HEK293 (cell line): ENCODE measurements around the gene SLC31A1.

ENCODE experiments used
- CTCF ChIA-PET: fragments of 350-600 bp; formaldehyde crosslinking; extraction: SDS; loops from one replicate; lab custom pipeline; 2021; ENCODE audit warnings: antibody characterized with exemption; lab: Yijun Ruan, JAX
- POLR2A ChIA-PET: fragments of 300-600 bp; formaldehyde crosslinking; extraction: SDS; loops from one replicate; lab custom pipeline; 2020; ENCODE audit warnings: antibody characterized with exemption, inconsistent platforms; lab: Yijun Ruan, JAX
- H3K27ac ChIP-seq: fragments of 200-500 bp; sonication (Bioruptor generic); 2 replicates; pipeline ENCODE4 v1.5.1; 2014; ENCODE audit warnings: low read depth, low read length, control low read depth, inconsistent platforms; ENCODE audit errors: extremely low read depth
- H3K36me3 ChIP-seq, 2 experiments: fragments of 200-500 bp in 1 of 2; sonication (Bioruptor generic) in 1 of 2; 1 replicate in 1 of 2; 2 replicates in 1 of 2; pipeline ENCODE4 v1.5.1; 2014 to 2017; ENCODE audit warnings: inconsistent platforms in 2 of 2, low read length in 2 of 2; ENCODE audit not compliant: control insufficient read depth in 2 of 2, insufficient read depth in 1 of 2
- H3K4me1 ChIP-seq: fragments of 200-500 bp; sonication (Bioruptor generic); 2 replicates; pipeline ENCODE4 v1.5.1; 2014; ENCODE audit warnings: mild to moderate bottlenecking, low read length, inconsistent platforms; ENCODE audit not compliant: control insufficient read depth, insufficient read depth
- H3K4me3 ChIP-seq: 2 replicates; pipeline ENCODE4 v1.5.1; 2011; ENCODE audit warnings: low read depth, mild to moderate bottlenecking, control low read depth, low read length, moderate library complexity
- H3K9me3 ChIP-seq: fragments of 200-500 bp; sonication (Bioruptor generic); 2 replicates; pipeline ENCODE4 v1.5.1; 2014; ENCODE audit warnings: low read depth, low read length, inconsistent platforms; ENCODE audit not compliant: control insufficient read depth, insufficient read depth
- GLIS1 ChIP-seq: fragments of 450-650 bp; formaldehyde crosslinking; IDR thresholded peaks from 2 replicates; pipeline ENCODE4 v1.5.1; 2016; ENCODE audit warnings: missing biosample characterization, missing genetic modification characterization
- PATZ1 ChIP-seq: fragments of 450-650 bp; formaldehyde crosslinking; IDR thresholded peaks from 2 replicates; pipeline ENCODE4 v1.5.1; 2016; ENCODE audit warnings: missing biosample characterization, missing genetic modification characterization
- TCF7L2 ChIP-seq: IDR thresholded peaks from 2 replicates; pipeline ENCODE4 v1.6.1; 2011; ENCODE audit warnings: low read depth, mild to moderate bottlenecking, inconsistent platforms, low read length, moderate library complexity, borderline replicate concordance
- TRIM28 ChIP-seq: IDR thresholded peaks from 2 replicates; pipeline ENCODE4 v1.6.1; 2011; ENCODE audit warnings: low read length, control low read depth, borderline replicate concordance
- ZBTB17 ChIP-seq: fragments of 450-650 bp; formaldehyde crosslinking; IDR thresholded peaks from 2 replicates; pipeline ENCODE4 v1.5.1; 2016; ENCODE audit warnings: missing biosample characterization, missing genetic modification characterization
- ZBTB21 ChIP-seq: fragments of 450-650 bp; formaldehyde crosslinking; IDR thresholded peaks from 2 replicates; pipeline ENCODE4 v1.5.1; 2017; ENCODE audit warnings: missing biosample characterization, missing genetic modification characterization
- ZNF112 ChIP-seq: fragments of 450-650 bp; formaldehyde crosslinking; IDR thresholded peaks from 2 replicates; pipeline ENCODE4 v1.5.0; 2017; ENCODE audit warnings: missing biosample characterization, missing genetic modification characterization
- ZNF211 ChIP-seq: fragments of 450-650 bp; formaldehyde crosslinking; IDR thresholded peaks from 2 replicates; pipeline ENCODE4 v1.5.1; 2016; ENCODE audit warnings: low read depth, missing biosample characterization, missing genetic modification characterization
- ZNF514 ChIP-seq: fragments of 450-650 bp; formaldehyde crosslinking; IDR thresholded peaks from 2 replicates; pipeline ENCODE4 v1.5.1; 2016; ENCODE audit warnings: missing biosample characterization, missing genetic modification characterization
- ZNF571 ChIP-seq: fragments of 450-650 bp; formaldehyde crosslinking; IDR thresholded peaks from 2 replicates; pipeline ENCODE4 v1.5.0; 2017; ENCODE audit warnings: missing biosample characterization, missing genetic modification characterization
- ZNF623 ChIP-seq: fragments of 450-650 bp; formaldehyde crosslinking; IDR thresholded peaks from 2 replicates; pipeline ENCODE4 v1.5.1; 2016; ENCODE audit warnings: missing biosample characterization, missing genetic modification characterization
- ZNF626 ChIP-seq: fragments of 450-650 bp; sonication (Bioruptor Pico); formaldehyde crosslinking; IDR thresholded peaks from 2 replicates; pipeline ENCODE4 v1.5.1; 2018; ENCODE audit warnings: missing biosample characterization, missing genetic modification characterization, inconsistent platforms
- ZNF701 ChIP-seq: fragments of 450-650 bp; formaldehyde crosslinking; IDR thresholded peaks from 2 replicates; pipeline ENCODE4 v1.5.1; 2016; ENCODE audit warnings: missing biosample characterization, missing genetic modification characterization
- ZNF747 ChIP-seq: fragments of 450-650 bp; formaldehyde crosslinking; IDR thresholded peaks from 2 replicates; pipeline ENCODE4 v1.5.1; 2016; ENCODE audit warnings: missing biosample characterization, missing genetic modification characterization
- ZSCAN23 ChIP-seq: fragments of 450-650 bp; formaldehyde crosslinking; IDR thresholded peaks from 2 replicates; pipeline ENCODE4 v1.5.1; 2016; ENCODE audit warnings: missing biosample characterization, missing genetic modification characterization
- TF ChIP-seq, protein P1 (sequence below): fragments of 450-650 bp; formaldehyde crosslinking; IDR thresholded peaks from 2 replicates; pipeline ENCODE4 v1.5.1; 2017; ENCODE audit warnings: missing biosample characterization, mild to moderate bottlenecking, missing genetic modification characterization, moderate library complexity
- TF ChIP-seq, protein P2 (sequence below): fragments of 450-650 bp; formaldehyde crosslinking; IDR thresholded peaks from 2 replicates; pipeline ENCODE4 v1.5.1; 2016; ENCODE audit warnings: missing biosample characterization, missing genetic modification characterization
- TF ChIP-seq, protein P3 (sequence below): fragments of 450-650 bp; formaldehyde crosslinking; IDR thresholded peaks from 2 replicates; pipeline ENCODE4 v1.5.1; 2016; ENCODE audit warnings: missing biosample characterization, missing genetic modification characterization
- TF ChIP-seq, protein P4 (sequence below): IDR thresholded peaks from 2 replicates; pipeline ENCODE4 v1.6.1; 2011; ENCODE audit warnings: mild to moderate bottlenecking, low read depth, low read length, borderline replicate concordance
- TF ChIP-seq, protein P5 (sequence below): fragments of 450-650 bp; formaldehyde crosslinking; IDR thresholded peaks from 2 replicates; pipeline ENCODE4 v1.5.1; 2017; ENCODE audit warnings: missing biosample characterization, missing genetic modification characterization

SLC31A1 gene

GRCh38 chr9:113184539-113184938 is 36.8 kb upstream of the SLC31A1 start:
- H3K4me1 ChIP-seq = no peaks in the 10 kb centered on the region
- H3K4me3 ChIP-seq = no peak overlapping the region
- H3K36me3 ChIP-seq = peaks cover 7 to 93% of the 10 kb centered on the region in 2 experiments
- CTCF ChIA-PET = no interaction called here
- no peak overlapping the region for H3K27ac ChIP-seq
- POLR2A ChIA-PET = no interaction called here
- TF ChIP-seq, protein P1, sequence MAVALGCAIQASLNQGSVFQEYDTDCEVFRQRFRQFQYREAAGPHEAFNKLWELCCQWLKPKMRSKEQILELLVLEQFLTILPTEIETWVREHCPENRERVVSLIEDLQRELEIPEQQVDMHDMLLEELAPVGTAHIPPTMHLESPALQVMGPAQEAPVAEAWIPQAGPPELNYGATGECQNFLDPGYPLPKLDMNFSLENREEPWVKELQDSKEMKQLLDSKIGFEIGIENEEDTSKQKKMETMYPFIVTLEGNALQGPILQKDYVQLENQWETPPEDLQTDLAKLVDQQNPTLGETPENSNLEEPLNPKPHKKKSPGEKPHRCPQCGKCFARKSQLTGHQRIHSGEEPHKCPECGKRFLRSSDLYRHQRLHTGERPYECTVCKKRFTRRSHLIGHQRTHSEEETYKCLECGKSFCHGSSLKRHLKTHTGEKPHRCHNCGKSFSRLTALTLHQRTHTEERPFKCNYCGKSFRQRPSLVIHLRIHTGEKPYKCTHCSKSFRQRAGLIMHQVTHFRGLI (tag by site-specific recombination) = no peak
- TF ChIP-seq, protein P2, sequence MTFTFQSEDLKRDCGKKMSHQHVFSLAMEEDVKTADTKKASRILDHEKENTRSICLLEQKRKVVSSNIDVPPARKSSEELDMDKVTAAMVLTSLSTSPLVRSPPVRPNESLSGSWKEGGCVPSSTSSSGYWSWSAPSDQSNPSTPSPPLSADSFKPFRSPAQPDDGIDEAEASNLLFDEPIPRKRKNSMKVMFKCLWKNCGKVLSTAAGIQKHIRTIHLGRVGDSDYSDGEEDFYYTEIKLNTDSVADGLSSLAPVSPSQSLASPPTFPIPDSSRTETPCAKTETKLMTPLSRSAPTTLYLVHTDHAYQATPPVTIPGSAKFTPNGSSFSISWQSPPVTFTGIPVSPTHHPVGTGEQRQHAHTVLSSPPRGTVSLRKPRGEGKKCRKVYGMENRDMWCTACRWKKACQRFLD (tag by site-specific recombination) = no peak
- TF ChIP-seq ZBTB17 (no peak), ZNF112 (tag by site-specific recombination) (no peak), ZSCAN23 (tag by site-specific recombination) (no peak), PATZ1 (tag by site-specific recombination) (no peak), ZNF701 (no peak), ZNF571 (tag by site-specific recombination) (no peak), TRIM28 (no peak), GLIS1 (tag by site-specific recombination) (no peak), ZNF514 (tag by site-specific recombination) (no peak), ZNF623 (tag by site-specific recombination) (no peak), TCF7L2 (no peak), ZNF747 (no peak), ZNF211 (tag by site-specific recombination) (no peak), ZNF626 (tag by site-specific recombination) (no peak), ZBTB21 (tag by site-specific recombination) (no peak)
- TF ChIP-seq, protein P3, sequence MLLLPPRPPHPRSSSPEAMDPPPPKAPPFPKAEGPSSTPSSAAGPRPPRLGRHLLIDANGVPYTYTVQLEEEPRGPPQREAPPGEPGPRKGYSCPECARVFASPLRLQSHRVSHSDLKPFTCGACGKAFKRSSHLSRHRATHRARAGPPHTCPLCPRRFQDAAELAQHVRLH (tag by site-specific recombination) = no peak
- TF ChIP-seq, protein P4, sequence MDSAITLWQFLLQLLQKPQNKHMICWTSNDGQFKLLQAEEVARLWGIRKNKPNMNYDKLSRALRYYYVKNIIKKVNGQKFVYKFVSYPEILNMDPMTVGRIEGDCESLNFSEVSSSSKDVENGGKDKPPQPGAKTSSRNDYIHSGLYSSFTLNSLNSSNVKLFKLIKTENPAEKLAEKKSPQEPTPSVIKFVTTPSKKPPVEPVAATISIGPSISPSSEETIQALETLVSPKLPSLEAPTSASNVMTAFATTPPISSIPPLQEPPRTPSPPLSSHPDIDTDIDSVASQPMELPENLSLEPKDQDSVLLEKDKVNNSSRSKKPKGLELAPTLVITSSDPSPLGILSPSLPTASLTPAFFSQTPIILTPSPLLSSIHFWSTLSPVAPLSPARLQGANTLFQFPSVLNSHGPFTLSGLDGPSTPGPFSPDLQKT = no peak
- TF ChIP-seq, protein P5, sequence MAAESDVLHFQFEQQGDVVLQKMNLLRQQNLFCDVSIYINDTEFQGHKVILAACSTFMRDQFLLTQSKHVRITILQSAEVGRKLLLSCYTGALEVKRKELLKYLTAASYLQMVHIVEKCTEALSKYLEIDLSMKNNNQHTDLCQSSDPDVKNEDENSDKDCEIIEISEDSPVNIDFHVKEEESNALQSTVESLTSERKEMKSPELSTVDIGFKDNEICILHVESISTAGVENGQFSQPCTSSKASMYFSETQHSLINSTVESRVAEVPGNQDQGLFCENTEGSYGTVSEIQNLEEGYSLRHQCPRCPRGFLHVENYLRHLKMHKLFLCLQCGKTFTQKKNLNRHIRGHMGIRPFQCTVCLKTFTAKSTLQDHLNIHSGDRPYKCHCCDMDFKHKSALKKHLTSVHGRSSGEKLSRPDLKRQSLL (tag by site-specific recombination) = no peak
- H3K9me3 ChIP-seq = no peaks in the 10 kb centered on the region
